GM12873 (cell line): ENCODE measurements around the gene CTAG2.

Source experiments
- TF ChIP-seq, protein P1 (sequence below): IDR thresholded peaks from 2 replicates; pipeline ENCODE4 v1.5.1; 2012; ENCODE audit warnings: low read depth, mild to moderate bottlenecking, moderate library complexity, low read length, control low read depth; ENCODE audit not compliant: insufficient read depth; ENCODE audit errors: missing control alignments

Gene CTAG2

DNA sequence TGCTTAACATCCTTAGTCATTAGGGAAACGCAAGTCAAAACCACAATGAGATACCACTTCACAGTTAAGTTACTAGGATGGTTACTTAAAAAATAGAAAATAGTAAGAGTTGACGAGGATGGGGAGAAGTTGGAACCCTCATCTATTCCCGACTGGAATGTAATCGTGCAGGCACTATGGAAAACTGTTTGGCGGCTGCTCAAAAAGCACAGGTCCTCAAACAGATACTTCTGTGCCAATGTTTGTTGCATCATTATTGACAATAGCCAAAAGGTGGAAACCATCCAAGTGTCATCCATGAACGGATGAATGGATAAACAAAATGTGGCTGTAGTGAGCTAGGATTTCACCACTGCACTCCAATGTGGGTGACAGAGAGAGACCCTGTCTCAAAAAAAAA is 46.0 kb downstream of the CTAG2 start:
- TF ChIP-seq, protein P1, sequence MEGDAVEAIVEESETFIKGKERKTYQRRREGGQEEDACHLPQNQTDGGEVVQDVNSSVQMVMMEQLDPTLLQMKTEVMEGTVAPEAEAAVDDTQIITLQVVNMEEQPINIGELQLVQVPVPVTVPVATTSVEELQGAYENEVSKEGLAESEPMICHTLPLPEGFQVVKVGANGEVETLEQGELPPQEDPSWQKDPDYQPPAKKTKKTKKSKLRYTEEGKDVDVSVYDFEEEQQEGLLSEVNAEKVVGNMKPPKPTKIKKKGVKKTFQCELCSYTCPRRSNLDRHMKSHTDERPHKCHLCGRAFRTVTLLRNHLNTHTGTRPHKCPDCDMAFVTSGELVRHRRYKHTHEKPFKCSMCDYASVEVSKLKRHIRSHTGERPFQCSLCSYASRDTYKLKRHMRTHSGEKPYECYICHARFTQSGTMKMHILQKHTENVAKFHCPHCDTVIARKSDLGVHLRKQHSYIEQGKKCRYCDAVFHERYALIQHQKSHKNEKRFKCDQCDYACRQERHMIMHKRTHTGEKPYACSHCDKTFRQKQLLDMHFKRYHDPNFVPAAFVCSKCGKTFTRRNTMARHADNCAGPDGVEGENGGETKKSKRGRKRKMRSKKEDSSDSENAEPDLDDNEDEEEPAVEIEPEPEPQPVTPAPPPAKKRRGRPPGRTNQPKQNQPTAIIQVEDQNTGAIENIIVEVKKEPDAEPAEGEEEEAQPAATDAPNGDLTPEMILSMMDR: no peak

DNA sequence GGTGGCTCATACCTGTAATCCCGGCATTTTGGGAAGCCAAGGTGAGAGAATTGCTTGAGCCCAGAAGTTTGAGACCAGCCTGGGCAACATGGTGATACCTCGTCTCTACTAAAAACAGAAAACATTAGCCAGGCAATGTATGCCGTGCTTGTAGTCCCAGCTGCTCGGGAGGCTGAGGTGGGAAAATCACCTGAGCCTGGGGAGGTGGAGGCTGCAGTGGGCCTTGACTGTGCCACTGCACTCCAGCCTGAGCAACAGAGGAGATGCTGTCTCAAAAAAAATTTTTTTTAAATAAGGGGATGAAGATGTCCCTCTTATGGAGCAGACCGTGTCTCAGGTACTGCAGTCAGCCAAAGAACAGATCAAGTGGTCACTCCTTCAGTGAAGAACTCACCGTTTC is 47.8 kb downstream of the CTAG2 start:
- TF ChIP-seq, protein P1: no peak

DNA sequence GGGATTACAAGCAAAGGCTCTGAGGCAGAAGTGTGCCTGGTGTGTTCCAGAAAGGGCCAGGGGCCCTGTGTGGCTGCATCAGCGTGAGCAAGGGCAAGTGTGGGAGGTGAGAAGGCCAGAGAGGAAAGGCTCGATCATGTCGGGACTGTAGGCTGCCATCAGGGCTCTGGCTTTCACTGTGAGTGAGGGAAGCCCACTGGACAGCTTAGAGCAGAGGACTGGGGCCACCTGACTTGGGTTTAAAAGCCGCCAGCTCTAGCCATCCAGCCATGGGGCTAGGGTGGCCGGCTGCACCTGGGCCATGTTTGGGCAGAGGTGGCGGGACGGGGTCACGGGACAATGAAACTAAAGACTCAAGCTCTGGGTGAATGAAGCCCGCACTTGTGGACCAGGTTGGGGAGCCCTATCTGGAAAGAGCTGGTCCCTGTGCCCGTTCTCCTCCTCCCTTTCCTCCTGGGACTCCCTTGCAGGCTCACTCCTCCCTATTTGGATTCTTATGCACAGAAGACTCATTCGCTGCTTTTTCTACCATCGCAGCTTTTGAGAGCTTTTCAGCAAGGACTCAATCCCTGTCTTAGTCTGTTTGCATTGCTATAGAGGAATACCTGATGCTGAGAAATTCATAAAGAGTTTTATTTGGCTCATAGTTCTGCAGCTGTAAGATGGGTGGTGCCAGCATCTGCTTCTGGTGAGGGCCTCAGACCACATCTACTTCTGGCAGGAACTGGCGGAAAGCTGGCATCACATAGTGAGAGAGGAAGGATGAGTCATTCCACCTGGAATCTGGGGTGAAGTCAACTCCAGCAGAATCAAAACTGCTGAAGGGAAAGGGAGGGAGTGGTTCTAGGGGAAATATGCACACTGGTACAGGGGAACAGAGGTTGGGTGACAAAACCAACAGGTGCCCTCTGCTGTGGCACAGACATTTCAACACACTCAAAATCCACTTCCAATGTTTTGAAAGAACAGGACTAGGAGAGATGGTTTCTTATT is 49.6 kb downstream of the CTAG2 start:
- TF ChIP-seq, protein P1: no peak

DNA sequence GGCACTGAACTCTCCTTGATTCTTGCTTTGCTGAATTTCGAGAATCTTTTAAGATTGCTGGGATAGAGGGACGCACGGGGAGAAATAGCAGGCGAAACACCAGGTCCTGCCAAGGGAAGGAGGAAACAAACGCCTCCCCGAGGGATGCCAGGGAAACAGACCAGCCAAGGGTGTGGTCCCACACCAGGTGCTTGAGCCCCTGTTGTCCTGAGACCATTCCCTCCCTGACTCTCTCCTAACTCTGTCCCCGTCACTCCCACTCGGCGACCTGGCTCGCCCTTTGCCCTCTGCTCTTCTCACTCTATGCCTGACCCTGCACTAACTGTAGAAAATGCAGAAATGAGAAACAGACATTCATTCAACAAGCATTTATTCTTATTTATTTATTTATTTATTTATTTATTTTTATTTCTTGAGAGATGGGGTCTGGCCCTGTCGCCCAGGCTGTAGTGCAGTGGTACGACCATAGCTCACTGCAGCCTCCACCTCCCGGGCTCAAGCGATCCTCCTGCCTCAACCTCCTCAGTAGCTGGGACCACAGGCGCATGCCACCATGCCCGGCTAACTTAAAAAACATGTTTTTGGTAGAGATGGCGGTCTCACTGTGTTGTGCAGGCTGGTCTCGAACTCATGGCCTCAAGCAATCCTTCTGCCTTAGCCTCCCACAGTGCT is 50.5 kb downstream of the CTAG2 start:
- TF ChIP-seq, protein P1: no peak

DNA sequence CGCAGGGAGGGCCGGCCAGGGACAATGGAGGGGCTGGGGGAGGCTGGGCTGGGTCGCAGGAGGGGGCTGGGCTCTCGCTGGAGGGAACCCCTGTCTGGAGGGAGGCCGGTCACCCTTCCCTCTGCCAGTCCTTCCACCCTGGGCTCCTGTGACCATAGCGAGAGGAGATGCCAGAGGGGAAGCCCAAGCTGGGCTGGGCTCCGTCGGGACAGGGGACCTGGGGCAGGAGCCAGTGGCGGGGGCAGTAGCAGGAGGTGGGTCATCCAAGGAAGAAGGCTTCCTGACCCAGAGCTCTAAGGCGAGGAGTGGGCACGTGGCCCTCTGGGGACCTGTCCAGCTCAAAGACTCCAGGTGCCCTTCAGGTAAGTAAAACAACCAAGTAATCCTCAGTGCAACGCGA is 51.2 kb downstream of the CTAG2 start:
- TF ChIP-seq, protein P1: no peak
